ENCODE data around the gene LILRA1.
"Not testable (repeated sequence)": the region's sequence is repeated elsewhere in the genome, so short reads cannot be mapped to it uniquely, and the experiment has no call there.

Gene LILRA1

GRCh38 chr19:54593445-54593844 is at the start of gene LILRA1:
Gene LILRA1 (plus strand): TSS chr19:54593632. CDS start chr19:54594245, 613 bp downstream.
- not testable (repeated sequence) for DNase-seq (ENCODE audit: low read depth in 2 of 3, low spot score in 1 of 3)

GRCh38 chr19:54548806-54549205 is 44.6 kb upstream of the LILRA1 start:
- no peak for DNase-seq (ENCODE audit: low read depth in 2 of 3, low spot score in 1 of 3)

GRCh38 chr19:54549224-54549623 is 44.2 kb upstream of the LILRA1 start:
- no peak for DNase-seq (ENCODE audit: low read depth in 2 of 3, low spot score in 1 of 3)

- DNase-seq (ENCODE audit: low read depth in 2 of 3, low spot score in 1 of 3), result no peak
Measured at GRCh38 chr19:54551293-54551692, 42.1 kb upstream of the LILRA1 start.

- no peak for DNase-seq (ENCODE audit: low read depth in 2 of 3, low spot score in 1 of 3)
Measured at GRCh38 chr19:54551950-54552912, 41.2 kb upstream of the LILRA1 start.

GRCh38 chr19:54552913-54553310 is 40.5 kb upstream of the LILRA1 start:
- no peak for DNase-seq (ENCODE audit: low read depth in 2 of 3, low spot score in 1 of 3)

- no peak for DNase-seq (ENCODE audit: low read depth in 2 of 3, low spot score in 1 of 3)
Measured at GRCh38 chr19:54554006-54554405, 39.4 kb upstream of the LILRA1 start.

- no peak for DNase-seq (ENCODE audit: low read depth in 2 of 3, low spot score in 1 of 3)
Measured at GRCh38 chr19:54554896-54555295, 38.5 kb upstream of the LILRA1 start.

- DNase-seq (ENCODE audit: low read depth in 2 of 3, low spot score in 1 of 3), result no peak
Measured at GRCh38 chr19:54556194-54556593, 37.2 kb upstream of the LILRA1 start.

GRCh38 chr19:54558339-54558738 is 35.1 kb upstream of the LILRA1 start:
- no peak for DNase-seq (ENCODE audit: low read depth in 2 of 3, low spot score in 1 of 3)

GRCh38 chr19:54560881-54561385 is 32.5 kb upstream of the LILRA1 start:
- no peak for DNase-seq (ENCODE audit: low read depth in 2 of 3, low spot score in 1 of 3)

- DNase-seq (ENCODE audit: low read depth in 2 of 3, low spot score in 1 of 3), result no peak
Measured at GRCh38 chr19:54561840-54562239, 31.6 kb upstream of the LILRA1 start.

- not testable (repeated sequence) for DNase-seq (ENCODE audit: low read depth in 2 of 3, low spot score in 1 of 3)
Measured at GRCh38 chr19:54563206-54563605, 30.2 kb upstream of the LILRA1 start.

GRCh38 chr19:54570316-54570715 is 23.1 kb upstream of the LILRA1 start:
- DNase-seq (ENCODE audit: low read depth in 2 of 3, low spot score in 1 of 3), result no peak

GRCh38 chr19:54571715-54572615 is 21.5 kb upstream of the LILRA1 start:
- DNase-seq (ENCODE audit: low read depth in 2 of 3, low spot score in 1 of 3), result not testable (repeated sequence)

GRCh38 chr19:54572696-54573311 is 20.6 kb upstream of the LILRA1 start:
- DNase-seq (ENCODE audit: low read depth in 2 of 3, low spot score in 1 of 3), result no peak

- DNase-seq (ENCODE audit: low read depth in 2 of 3, low spot score in 1 of 3), result no peak
Measured at GRCh38 chr19:54573330-54573872, 20.0 kb upstream of the LILRA1 start, which contains the start of gene LILRA2. Gene LILRA2 (plus strand): TSS chr19:54573790. CDS start chr19:54573879, 89 bp downstream.

- DNase-seq (ENCODE audit: low read depth in 2 of 3, low spot score in 1 of 3), result no peak
Measured at GRCh38 chr19:54574051-54574450, 19.4 kb upstream of the LILRA1 start.

GRCh38 chr19:54574527-54575056 is 18.8 kb upstream of the LILRA1 start:
- no peak for DNase-seq (ENCODE audit: low read depth in 2 of 3, low spot score in 1 of 3)

GRCh38 chr19:54575205-54575604 is 18.2 kb upstream of the LILRA1 start:
- DNase-seq (ENCODE audit: low read depth in 2 of 3, low spot score in 1 of 3), result not testable (repeated sequence)
